K562 (cell line): Measurements from ENCODE around the gene SMG1. TPM values are rescaled to one million over a fixed set of nuclear protein-coding genes. Genes with fewer than 3 reads are reported as not detected.
"Not testable (repeated sequence)": the region's sequence is repeated elsewhere in the genome, so short reads cannot be mapped to it uniquely, and the experiment has no call there.

Experiments used
- ATAC-seq: fragments of 200-7000 bp; cut with Tn5 transposase; 3 replicates; pipeline ENCODE4 v1.9.1; 2020; ENCODE audit warnings: moderate library complexity
- BruUV-seq: library from RNA; stranded (reverse); fragments of 400-500 nt; replicated peaks from 2 replicates; lab custom pipeline; 2021; lab: Mats Ljungman, UMichigan
- CTCF ChIA-PET: fragments of 300-600 bp; formaldehyde crosslinking; extraction: SDS; loops from one replicate; lab custom pipeline; 2021; ENCODE audit warnings: low intra/inter-chr PET ratio; lab: Yijun Ruan, JAX
- POLR2A ChIA-PET: fragments of 300-600, 350-650 bp; sonication (Branson Sonifier 250); formaldehyde crosslinking; extraction: SDS; loops from one replicate; lab custom pipeline; 2021; ENCODE audit warnings: antibody characterized with exemption, inconsistent platforms; lab: Yijun Ruan, JAX
- DNase-seq, 4 experiments: peaks; one replicate each; pipeline versions ENCODE4 v3.0.0 to v3.0.0-alpha.2; 2011 to 2018; ENCODE audit warnings: low spot score in 3 of 4, mixed read lengths in 3 of 4; ENCODE audit errors: extremely low read depth in 1 of 4
- FAIRE-seq: peaks from 2 replicates; lab custom pipeline; 2011; peaks lifted over from hg19 to GRCh38; lab: Jason Lieb, UNC
- H2AFZ ChIP-seq: 2 replicates; pipeline ENCODE4 v1.6.0; 2011; ENCODE audit warnings: low read depth, low read length, control low read depth, inconsistent platforms
- H3K27ac ChIP-seq: fragments of 200-600 bp; 3 replicates; pipeline ENCODE4 v1.8.0; 2011; ENCODE audit warnings: low read depth, mild to moderate bottlenecking, control low read depth, inconsistent platforms, low read length, moderate library complexity, mixed read lengths; ENCODE audit errors: extremely low read depth
- H3K27me3 ChIP-seq, 2 experiments: fragments of 300-600 bp in 1 of 2; 2 replicates in 1 of 2; 3 replicates in 1 of 2; pipeline versions ENCODE4 v1.6.0 to v1.8.0; 2011; ENCODE audit warnings: inconsistent platforms in 2 of 2, low read length in 2 of 2, mild to moderate bottlenecking in 1 of 2, mixed read lengths in 1 of 2, moderate library complexity in 1 of 2; ENCODE audit not compliant: control insufficient read depth in 2 of 2, insufficient read depth in 2 of 2
- H3K36me3 ChIP-seq: fragments of 300-600 bp; 3 replicates; pipeline ENCODE4 v1.8.0; 2011; ENCODE audit warnings: mild to moderate bottlenecking, low read length, inconsistent platforms; ENCODE audit not compliant: control insufficient read depth, insufficient read depth
- H3K4me1 ChIP-seq, 2 experiments: fragments of 200-600 bp in 1 of 2; replicated peaks in 1 of 2; 2 replicates in 1 of 2; 3 replicates in 1 of 2; pipeline versions ENCODE4 v1.5.1 to v1.8.0; 2011; ENCODE audit warnings: inconsistent platforms in 2 of 2, low read length in 2 of 2, mild to moderate bottlenecking in 1 of 2, mixed read lengths in 1 of 2, moderate library complexity in 1 of 2; ENCODE audit not compliant: control insufficient read depth in 2 of 2, insufficient read depth in 2 of 2
- H3K4me2 ChIP-seq: 2 replicates; pipeline ENCODE4 v1.6.1; 2011; ENCODE audit warnings: low read length, control low read depth, inconsistent platforms, mixed read lengths; ENCODE audit not compliant: insufficient read depth
- H3K4me3 ChIP-seq: fragments of 200-600 bp; sonication (generic), shearing (Covaris generic); 2 replicates; pipeline ENCODE4 v1.5.1; 2016; ENCODE audit warnings: control low read depth, inconsistent platforms
- H3K79me2 ChIP-seq: fragments of 200-600 bp; 3 replicates; pipeline ENCODE4 v1.8.0; 2011; ENCODE audit warnings: low read length, inconsistent platforms; ENCODE audit not compliant: control insufficient read depth, insufficient read depth
- H3K9ac ChIP-seq, 2 experiments: 2 replicates each; pipeline versions ENCODE4 v1.6.0 to v1.6.1; 2011; ENCODE audit warnings: low read depth in 2 of 2, low read length in 2 of 2, control low read depth in 1 of 2, inconsistent platforms in 1 of 2, mild to moderate bottlenecking in 1 of 2, mixed read lengths in 1 of 2; ENCODE audit not compliant: insufficient read depth in 1 of 2
- H3K9me1 ChIP-seq: one replicate; pipeline ENCODE4 v1.6.0; 2011; ENCODE audit warnings: inconsistent platforms, mild to moderate bottlenecking, low read length, moderate library complexity; ENCODE audit not compliant: control insufficient read depth, insufficient read depth
- H3K9me3 ChIP-seq: replicated peaks from 2 replicates; pipeline ENCODE4 v1.5.1; 2011; ENCODE audit warnings: low read depth, low read length, inconsistent platforms; ENCODE audit not compliant: control insufficient read depth, insufficient read depth
- H4K20me1 ChIP-seq: replicated peaks from 2 replicates; pipeline ENCODE4 v1.6.1; 2011; ENCODE audit warnings: low read length, inconsistent platforms, mixed read lengths; ENCODE audit not compliant: control insufficient read depth, insufficient read depth
- MNT ChIP-seq, 2 experiments: fragments of 450-650 bp; conservative IDR thresholded peaks; 2 replicates each; pipeline ENCODE4 v1.6.1; 2017; ENCODE audit warnings: mild to moderate bottlenecking in 2 of 2, moderate library complexity in 2 of 2
- UBTF ChIP-seq, 2 experiments: IDR thresholded peaks; 2 replicates each; pipeline ENCODE4 v1.6.1; 2012; ENCODE audit warnings: improper control_type of control experiment in 2 of 2, low read depth in 2 of 2, low read length in 2 of 2, borderline replicate concordance in 1 of 2
- WGBS: fragments of 100-300 bp; shearing (Covaris generic); methylation state at CpG from one replicate; pipeline ENCODE4 v1.1.6; 2016; ENCODE audit warnings: low coverage, mixed read lengths; ENCODE audit not compliant: insufficient coverage; ENCODE audit errors: missing lambda C conversion rate; 5-methylcytosine and 5-hydroxymethylcytosine counted together
- in situ Hi-C: fragments of 300-500 bp; cut with MboI; formaldehyde crosslinking; loops from 4 replicates; pipeline ENCODE4 v1.15.0; 2018; ENCODE audit warnings: inconsistent platforms, mixed read lengths
- intact Hi-C: fragments of 100-400 bp; cut with micrococcal nuclease; formaldehyde crosslinking; loops from 2 replicates; pipeline ENCODE4 v1.14.2; 2022
- polyA plus RNA-seq, 8 experiments: library from polyadenylated mRNA; depleted of rRNA in 4 of 8; stranded (reverse) in 5 of 8; unstranded in 3 of 8; fragments of >200 nt; fragmentation: Nextera tagmentation in 2 of 8; fragmentation: Illumina TruSeq in 1 of 8; extraction: Ambion mirVana in 2 of 8; extraction: Trizol in 1 of 8; gene quantifications; 2 replicates each; pipeline versions ENCODE4 v1.2.1 to v1.2.3, GENCODE V29; 2011 to 2014; ENCODE audit warnings: inconsistent platforms in 1 of 8, missing spikeins in 1 of 8
- total RNA-seq, 7 experiments: library from RNA; depleted of rRNA in 6 of 7; stranded (reverse); fragments of >200 nt in 6 of 7; fragmentation: Illumina TruSeq in 2 of 7; extraction: Trizol in 2 of 7; gene quantifications; 2 replicates each; pipeline versions ENCODE4 v1.2.1 to v1.2.3, GENCODE V29; 2011 to 2021; ENCODE audit warnings: low replicate concordance in 1 of 7

Gene SMG1
- total and polyA plus RNA-seq, 9 of the 15 experiments (the other 6 are each of a cell fraction or from before 2014, with no cell fraction given), result 3.4 to 54.8 (median 32.0) TPM

GRCh38 chr16:18925215-18925985 is 808 bp downstream of the SMG1 start (continued):
- TF ChIP-seq UBTF (IDR thresholded peaks at IDR 0.05; ENCODE audit: borderline replicate concordance in 1 of 2, low read depth in 2 of 2, low read length in 2 of 2), result 0 out of 4 replicates have a peak, but pooled peaks of 1 of the 2 experiments have one; percentile 14
- TF ChIP-seq, all 486 proteins: peak for 13; not testable (repeated sequence) for 473

- H3K9me3 ChIP-seq, DNase-seq, in situ Hi-C loops, POLR2A ChIA-PET, H2AFZ ChIP-seq, BruUV-seq, intact Hi-C loops, ATAC-seq, H3K27ac ChIP-seq, H3K27me3 ChIP-seq, H4K20me1 ChIP-seq, FAIRE-seq, H3K36me3 ChIP-seq, H3K9me1 ChIP-seq: not testable (repeated sequence)
- CTCF ChIA-PET, result interaction anchor here (0.6 kb wide), 1 partner anchor 12 kb away, joined by 5 read pairs; no protein-coding TSS in a partner anchor
- Histone ChIP-seq H3K79me2 (peaks cover 67% of the 10 kb centered on the region), H3K4me2 (peak overlapping the region; percentile 46; the same call in 1 of the 2 replicates), H3K4me3 (peak overlapping the region; percentile 13; the same call in 1 of the 2 replicates), H3K4me1 (peaks cover 7 to 13% of the 10 kb centered on the region in 2 experiments; a peak in 3 of 5 replicates), H3K9ac (peak overlapping the region in 1 of 2 experiments; percentile 80; a peak in 1 of 4 replicates)
- 0 out of 4 replicates have a peak, but pooled peaks of 1 of the 2 experiments have one; percentile 18 for TF ChIP-seq MNT (conservative IDR thresholded peaks at IDR 0.05)
- 7% methylated on average over 4 of the region's 5 CpGs for WGBS
These were observed 2.3 kb downstream of the SMG1 start for GRCh38 chr16:18923935-18924334.

DNA sequence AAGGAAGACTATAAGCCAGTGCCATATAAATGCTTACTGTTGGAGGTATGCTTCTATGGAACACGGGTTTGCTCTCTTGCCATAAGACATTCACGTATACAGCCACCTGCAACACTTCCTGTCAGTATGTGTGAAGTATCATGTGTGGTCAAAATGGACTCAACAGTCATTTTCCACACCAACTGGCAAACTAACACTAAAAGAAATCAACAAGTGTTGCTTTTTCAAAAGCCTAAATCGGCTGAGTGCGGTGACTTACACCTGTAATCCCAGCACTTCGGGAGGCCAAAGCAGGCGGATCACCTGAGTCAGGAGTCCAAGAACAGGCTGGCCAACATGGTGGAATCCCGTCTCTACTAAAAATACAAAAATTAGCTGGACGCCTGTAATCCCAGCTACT is 3.1 kb downstream of the SMG1 start:
- BruUV-seq, ATAC-seq, H4K20me1 ChIP-seq, POLR2A ChIA-PET, H3K9ac ChIP-seq, CTCF ChIA-PET, H3K27ac ChIP-seq, H3K36me3 ChIP-seq, H3K9me1 ChIP-seq, in situ Hi-C loops, H3K27me3 ChIP-seq, DNase-seq, FAIRE-seq, H3K9me3 ChIP-seq, intact Hi-C loops, H3K4me3 ChIP-seq, H2AFZ ChIP-seq: not testable (repeated sequence)
- H3K4me2 ChIP-seq, result peak overlapping the region; percentile 46; the same call in 1 of the 2 replicates
- H3K79me2 ChIP-seq, result peaks cover 73% of the 10 kb centered on the region
- H3K4me1 ChIP-seq, result peaks cover 7 to 13% of the 10 kb centered on the region in 2 experiments; a peak in 3 of 5 replicates
- WGBS, result 62% methylated on average over 5 of the region's 8 CpGs
